ENCODE data around the gene NUP188.
"Not testable (repeated sequence)": the region's sequence is repeated elsewhere in the genome, so short reads cannot be mapped to it uniquely, and the experiment has no call there.

NUP188 gene

GRCh38 chr9:128945798-128946501 is 1.5 kb upstream of the NUP188 start:
- DNase-seq (ENCODE audit: low read depth), result no peak

- no peak for DNase-seq (ENCODE audit: low read depth)
Observed at GRCh38 chr9:128946571-128947276, 775 bp upstream of the NUP188 start.

GRCh38 chr9:128947277-128947526 is 297 bp upstream of the NUP188 start:
- no peak for DNase-seq (ENCODE audit: low read depth)

DNA sequence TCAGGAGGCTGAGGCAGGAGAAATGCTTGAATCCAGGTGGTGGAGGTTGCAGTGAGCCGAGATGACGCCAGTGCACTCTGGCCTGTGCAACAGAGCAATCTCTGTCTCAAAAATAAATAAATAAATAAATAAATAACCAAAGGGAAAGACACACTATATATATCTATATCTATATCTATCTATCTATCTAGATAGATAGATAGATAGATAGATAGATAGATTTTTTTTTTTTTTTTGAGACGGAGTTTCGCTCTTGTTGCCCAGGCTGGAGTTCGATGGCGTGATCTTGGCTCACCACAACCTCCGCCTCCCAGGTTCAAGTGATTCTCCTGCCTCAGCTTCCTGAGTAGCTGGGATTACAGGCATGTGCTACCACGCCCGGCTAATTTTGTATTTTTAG is 13.9 kb downstream of the NUP188 start:
- DNase-seq (ENCODE audit: low read depth), result not testable (repeated sequence)

DNA sequence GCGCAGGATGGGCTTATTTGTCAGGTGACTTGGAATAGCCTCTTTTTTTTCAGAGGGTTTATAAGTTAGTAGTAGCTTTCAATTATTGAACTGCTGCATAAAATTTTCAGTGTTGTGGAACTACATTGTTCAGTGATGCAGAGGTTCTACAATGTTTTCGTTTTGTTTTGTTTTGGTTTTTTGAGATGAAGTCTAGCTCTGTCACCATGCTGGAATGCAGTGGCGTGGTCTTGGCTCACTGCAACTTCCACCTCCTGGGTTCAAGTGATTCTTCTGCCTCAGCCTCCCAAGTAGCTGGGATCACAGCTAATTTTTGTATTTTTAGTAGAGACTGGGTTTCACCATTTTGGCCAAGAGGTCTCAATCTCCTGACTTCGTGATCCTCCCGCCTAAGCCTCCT is 22.0 kb downstream of the NUP188 start:
- DNase-seq (ENCODE audit: low read depth), result no peak

- DNase-seq (ENCODE audit: low read depth), result peak; percentile 19
Observed at GRCh38 chr9:128972956-128973355, 25.5 kb downstream of the NUP188 start.

- DNase-seq (ENCODE audit: low read depth), result no peak
Observed at GRCh38 chr9:128979111-128979510, 31.6 kb downstream of the NUP188 start.

DNA sequence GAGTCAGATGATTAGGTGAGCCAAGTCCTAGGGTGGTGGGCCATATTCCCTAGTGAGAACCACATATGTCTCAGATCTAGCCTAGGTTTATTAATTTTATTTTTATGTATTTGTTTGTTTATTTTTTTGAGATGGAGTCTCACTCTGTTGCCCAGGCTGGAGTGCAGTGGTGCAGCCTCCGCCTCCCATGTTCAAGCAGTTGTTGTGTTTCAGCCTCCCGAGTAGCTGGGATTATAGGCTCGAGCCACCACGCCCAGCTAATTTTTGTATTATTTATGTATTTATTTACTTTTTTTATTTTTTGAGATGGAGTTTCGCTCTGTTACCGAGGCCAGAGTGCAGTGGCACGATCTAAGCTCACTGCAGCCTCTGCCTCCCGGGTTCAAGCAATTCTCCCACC is 36.0 kb downstream of the NUP188 start:
- no peak for DNase-seq (ENCODE audit: low read depth)

GRCh38 chr9:128986671-128987070 is 39.2 kb downstream of the NUP188 start:
- no peak for DNase-seq (ENCODE audit: low read depth)

- peak; percentile 85 for DNase-seq (ENCODE audit: low read depth)
Observed at GRCh38 chr9:128987805-128988204, 40.3 kb downstream of the NUP188 start.

DNA sequence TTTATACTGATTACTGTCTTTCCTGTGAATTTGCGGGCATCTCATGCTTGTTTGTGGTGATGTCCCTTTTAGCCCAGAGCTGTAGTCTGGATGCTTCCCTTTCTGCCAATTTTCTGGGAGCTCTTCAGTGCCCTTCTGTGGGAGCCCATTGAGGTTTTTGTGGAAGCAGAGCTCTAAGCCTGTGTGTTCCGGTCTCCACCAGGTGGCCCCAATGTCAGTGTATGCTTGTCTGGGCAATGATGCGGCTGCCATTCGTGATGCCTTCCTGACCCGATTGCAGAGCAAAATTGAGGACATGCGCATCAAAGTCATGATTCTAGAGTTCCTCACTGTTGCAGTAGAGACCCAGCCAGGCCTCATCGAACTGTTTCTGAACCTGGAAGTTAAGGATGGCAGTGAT is 45.5 kb downstream of the NUP188 start:
- no peak for DNase-seq (ENCODE audit: low read depth)

GRCh38 chr9:128995791-128996190 is 48.3 kb downstream of the NUP188 start:
- no peak for DNase-seq (ENCODE audit: low read depth)

- DNase-seq (ENCODE audit: low read depth), result no peak
Observed at GRCh38 chr9:128998462-128998861, 51.0 kb downstream of the NUP188 start.

DNA sequence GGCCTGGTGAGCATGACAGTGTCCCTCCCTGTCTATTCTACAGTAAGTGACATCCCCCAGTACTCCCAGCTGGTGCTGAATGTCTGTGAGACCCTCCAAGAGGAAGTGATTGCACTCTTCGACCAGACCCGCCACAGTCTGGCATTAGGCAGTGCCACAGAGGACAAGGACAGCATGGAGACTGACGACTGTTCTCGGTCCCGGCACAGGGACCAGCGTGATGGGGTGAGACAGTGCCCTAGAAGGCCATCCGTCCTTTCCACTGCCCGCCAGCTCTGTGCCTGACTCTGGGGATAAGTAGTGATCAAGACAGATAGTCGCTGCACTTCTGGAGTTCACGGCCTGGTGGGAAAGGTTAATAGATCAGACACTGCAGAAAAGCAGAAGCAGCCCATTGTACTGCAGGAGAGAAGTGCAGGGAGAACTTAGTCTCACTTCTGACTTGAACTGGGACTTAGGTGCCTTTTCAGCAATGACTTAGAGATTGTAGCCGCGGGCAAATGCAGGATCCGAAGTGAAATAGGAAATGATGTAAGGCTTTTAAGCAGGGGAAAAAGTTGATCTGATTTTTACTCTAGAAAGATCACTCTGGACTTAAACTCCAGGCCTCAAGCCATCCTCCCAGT is 52.2 kb downstream of the NUP188 start:
- DNase-seq (ENCODE audit: low read depth), result no peak

DNA sequence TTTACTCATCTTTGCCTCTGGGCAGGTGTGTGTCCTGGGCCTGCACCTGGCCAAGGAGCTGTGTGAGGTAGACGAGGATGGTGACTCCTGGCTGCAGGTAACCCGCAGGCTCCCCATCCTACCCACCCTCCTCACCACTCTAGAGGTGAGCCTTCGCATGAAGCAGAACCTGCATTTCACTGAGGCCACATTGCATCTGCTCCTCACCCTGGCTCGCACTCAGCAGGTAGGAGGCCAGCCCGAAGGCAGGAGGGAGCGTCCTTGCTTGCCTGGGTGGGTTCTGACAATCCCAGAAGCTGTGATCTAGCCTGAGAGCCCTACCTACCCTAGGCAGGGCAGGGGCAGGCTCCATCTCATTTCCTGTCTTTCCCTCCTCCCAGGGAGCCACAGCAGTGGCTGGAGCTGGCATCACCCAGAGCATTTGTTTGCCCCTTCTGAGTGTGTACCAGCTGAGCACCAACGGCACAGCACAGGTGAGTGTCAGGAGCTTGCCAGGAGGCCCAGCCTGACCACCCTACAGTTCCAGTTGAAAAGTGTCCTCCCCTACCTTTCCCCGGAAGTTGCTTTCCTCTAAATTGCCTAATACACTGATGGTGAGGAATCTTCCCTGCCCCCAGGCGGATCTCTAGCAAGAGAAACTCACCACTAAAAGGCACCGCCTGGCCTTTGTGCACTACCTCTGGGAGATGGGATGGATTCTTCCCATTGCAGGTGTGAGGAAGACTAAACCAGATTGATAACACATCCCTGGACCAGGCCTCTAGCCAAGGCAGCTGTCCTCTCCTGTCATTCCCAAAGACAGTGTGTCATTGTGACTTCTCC is 54.2 kb downstream of the NUP188 start:
- DNase-seq (ENCODE audit: low read depth), result no peak

- DNase-seq (ENCODE audit: low read depth), result no peak
Observed at GRCh38 chr9:129002992-129003391, 55.5 kb downstream of the NUP188 start.

DNA sequence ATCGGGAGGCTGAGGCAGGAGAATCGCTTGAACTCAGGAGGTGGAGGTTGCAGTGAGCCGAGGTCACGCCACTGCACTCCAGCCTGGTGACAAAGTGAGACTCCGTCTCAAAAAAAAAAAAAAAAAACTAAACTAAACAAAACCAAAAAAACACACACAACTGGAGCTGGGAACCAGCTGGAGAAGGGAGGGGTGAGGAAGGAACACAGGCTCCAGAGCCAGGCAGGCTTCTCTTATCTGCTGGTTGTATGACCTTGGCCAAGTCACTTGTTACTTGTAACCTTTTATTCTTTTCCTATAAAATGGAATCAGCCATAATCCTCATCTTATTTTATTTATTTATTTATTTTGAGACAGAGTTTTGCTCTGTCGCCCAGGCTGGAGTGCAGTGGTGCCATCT is 56.7 kb downstream of the NUP188 start:
- not testable (repeated sequence) for DNase-seq (ENCODE audit: low read depth)

GRCh38 chr9:129005336-129005997 is 58.0 kb downstream of the NUP188 start:
- DNase-seq (ENCODE audit: low read depth), result no peak

- DNase-seq (ENCODE audit: low read depth), result peak; percentile 57
Observed at GRCh38 chr9:129006328-129007034, 59.0 kb downstream of the NUP188 start.

GRCh38 chr9:129007035-129007765 is 59.7 kb downstream of the NUP188 start:
- DNase-seq (ENCODE audit: low read depth), result no peak
